GM12873 (cell line): ENCODE results near the gene RAD51B.

Source experiments
- TF ChIP-seq, protein P1 (sequence below): IDR thresholded peaks from 2 replicates; pipeline ENCODE4 v1.5.1; 2012; ENCODE audit warnings: low read depth, mild to moderate bottlenecking, moderate library complexity, low read length, control low read depth; ENCODE audit not compliant: insufficient read depth; ENCODE audit errors: missing control alignments

RAD51B gene

DNA sequence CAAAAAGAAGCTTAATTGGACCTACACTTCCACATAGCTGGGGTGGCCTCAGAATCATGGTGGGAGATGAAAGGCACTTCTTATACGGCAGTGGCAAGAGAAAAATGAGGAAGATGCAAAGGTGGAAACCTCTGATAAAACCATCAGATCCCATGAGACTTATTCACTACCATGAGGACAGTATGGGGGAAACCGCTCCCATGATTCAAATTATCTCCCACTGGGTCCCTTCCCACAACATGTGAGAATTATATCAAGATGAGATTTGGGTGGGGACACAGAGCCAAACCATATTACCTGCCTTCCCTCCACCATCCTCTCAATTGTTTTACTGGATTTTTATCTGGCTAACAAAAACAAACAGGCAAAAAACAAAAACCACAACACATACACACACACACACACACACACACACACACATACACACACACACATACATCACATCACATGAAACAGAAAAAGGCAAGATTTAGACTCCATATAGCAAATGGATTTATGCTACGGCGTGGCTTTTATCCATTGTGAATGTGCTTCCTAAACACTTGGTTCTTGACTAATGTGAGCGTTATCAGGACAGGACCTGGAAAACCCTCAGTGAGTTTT is 906.6 kb downstream of the RAD51B start:
- TF ChIP-seq, protein P1, sequence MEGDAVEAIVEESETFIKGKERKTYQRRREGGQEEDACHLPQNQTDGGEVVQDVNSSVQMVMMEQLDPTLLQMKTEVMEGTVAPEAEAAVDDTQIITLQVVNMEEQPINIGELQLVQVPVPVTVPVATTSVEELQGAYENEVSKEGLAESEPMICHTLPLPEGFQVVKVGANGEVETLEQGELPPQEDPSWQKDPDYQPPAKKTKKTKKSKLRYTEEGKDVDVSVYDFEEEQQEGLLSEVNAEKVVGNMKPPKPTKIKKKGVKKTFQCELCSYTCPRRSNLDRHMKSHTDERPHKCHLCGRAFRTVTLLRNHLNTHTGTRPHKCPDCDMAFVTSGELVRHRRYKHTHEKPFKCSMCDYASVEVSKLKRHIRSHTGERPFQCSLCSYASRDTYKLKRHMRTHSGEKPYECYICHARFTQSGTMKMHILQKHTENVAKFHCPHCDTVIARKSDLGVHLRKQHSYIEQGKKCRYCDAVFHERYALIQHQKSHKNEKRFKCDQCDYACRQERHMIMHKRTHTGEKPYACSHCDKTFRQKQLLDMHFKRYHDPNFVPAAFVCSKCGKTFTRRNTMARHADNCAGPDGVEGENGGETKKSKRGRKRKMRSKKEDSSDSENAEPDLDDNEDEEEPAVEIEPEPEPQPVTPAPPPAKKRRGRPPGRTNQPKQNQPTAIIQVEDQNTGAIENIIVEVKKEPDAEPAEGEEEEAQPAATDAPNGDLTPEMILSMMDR, result no peak

DNA sequence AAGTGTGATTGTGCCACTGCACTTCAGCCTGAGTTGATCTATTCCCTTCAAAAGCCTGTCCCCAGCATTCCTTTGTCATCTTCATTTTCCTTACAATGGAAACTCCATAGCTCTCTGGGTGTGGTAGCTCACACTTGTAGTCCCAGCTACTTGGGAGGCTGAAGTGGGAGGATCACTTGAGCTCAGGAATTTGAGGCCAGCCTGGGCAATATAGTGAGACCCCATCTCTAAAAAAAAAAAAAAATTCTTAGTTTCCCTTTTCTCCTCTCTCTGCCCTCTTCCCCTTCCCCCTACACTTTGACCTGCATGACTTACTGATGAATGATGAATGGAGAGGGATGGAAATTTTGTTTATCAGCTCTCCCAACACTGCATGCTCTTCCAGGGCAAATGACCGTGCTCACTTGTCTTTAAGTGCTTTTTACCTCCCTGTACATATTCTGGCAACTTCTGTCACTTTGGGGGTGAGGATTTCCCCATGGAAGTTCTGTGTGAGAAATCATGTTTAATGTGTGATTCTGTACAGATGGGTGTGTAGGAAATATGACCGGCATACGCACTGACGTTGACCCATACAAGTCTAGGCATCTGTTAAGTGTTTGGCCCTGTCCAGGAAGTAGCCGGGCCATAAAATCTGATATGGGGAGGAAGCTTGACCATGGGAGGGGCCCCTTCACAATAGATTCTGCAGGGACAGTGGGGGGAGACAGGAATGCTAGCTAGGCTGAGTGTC is 907.9 kb downstream of the RAD51B start:
- TF ChIP-seq, protein P1, result no peak

DNA sequence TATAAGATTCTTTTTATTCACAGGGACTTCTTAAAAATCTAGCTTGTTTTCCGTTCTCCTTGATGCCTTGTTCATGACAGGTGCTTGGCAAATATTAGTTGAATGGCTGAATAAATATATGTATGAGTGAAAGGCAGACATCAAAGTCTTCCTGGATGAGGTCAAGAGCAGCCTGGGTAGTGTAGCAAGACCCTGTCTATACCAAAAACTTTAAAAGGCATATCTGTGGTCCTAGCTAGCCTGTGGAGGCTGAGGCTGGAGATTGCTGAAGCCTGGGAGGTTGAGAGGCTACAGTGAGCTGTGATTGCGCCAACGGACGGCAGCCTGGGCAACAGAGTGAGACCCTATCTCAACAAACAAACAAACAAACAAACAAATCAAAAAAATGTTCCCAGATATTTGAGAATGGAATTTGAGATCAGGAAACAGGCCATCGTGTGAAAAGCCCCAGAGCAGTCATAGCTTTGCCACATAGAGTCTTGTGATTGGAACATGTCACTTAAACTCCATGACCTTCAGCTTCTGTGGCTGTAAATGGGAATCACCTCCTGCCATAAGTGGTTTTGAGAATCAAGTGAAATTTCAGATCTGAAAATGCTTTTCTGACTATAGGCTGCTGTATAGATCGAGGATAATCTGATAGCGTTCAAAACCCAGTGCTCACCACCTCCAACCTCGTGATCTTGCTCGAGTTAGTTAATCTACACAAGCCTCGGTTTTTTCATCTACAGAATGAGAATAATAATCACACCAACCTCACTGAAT is 908.9 kb downstream of the RAD51B start:
- TF ChIP-seq, protein P1, result no peak

DNA sequence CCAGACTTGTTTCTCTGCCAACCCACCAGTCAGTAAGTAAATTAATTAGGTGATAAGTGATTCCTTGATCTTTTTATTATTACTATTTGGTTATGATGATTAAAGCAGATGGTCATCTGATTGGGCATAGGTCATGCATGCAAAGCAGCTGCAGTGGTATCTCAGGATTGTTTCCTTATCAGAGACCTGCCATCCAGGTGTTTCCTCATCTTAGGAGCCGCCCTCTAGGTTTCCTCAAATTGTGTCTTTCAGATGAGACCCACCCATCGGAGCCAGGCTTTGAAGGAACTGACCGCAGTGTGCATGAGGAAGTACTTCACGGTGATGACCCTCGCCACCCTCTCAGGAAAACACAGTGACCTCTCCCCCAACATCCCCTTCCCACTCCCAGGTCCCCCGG is 910.0 kb downstream of the RAD51B start:
- TF ChIP-seq, protein P1, result no peak

DNA sequence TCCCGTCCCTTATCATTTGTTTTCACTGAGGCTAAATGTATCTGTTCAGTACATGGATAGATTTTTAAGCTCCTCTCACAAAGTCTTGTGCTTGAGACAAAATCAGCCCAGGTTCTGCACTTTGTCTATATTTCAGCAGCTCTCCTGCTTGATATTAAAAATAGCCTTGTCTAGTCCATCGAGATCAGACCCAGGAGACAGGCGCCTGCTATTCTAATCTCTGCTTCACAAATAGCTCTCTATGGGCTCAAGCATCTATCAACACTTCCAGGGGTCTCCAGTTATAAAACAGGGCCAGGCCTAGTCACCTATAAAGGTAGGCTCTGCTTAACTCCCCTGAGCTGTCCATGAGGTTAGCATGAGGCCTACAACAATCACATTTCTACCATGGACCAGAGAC is 910.8 kb downstream of the RAD51B start:
- TF ChIP-seq, protein P1, result no peak

DNA sequence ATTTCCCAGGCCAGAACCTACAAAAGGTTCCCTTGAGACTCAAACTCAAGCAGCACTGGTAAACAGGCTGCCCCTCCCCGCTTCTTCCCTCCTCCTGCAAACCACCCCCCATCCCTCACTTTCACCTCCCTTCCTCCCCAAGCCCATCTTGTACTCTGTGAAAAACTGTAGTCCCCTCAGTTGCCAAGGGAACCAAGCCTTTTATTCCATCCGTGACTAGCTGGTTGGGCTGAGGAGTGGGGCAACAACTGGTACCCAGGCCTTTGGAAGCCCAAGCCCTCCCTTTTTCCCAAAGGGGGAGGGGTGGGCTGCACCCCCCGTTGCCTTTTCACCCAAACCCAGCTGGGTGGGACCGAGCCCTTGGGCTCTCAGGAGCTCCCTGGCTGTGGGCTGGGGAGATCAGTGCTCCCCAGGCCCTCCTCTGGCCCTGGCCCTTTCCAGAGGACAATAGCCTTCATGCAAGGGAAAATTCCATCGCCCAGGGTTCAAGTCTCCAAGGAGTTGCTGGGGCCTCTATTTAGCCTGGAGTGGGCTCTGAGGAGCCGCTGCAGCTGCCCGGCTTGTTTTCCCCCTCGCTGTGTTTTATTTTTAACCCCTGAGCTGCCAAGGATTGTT is 911.3 kb downstream of the RAD51B start:
- TF ChIP-seq, protein P1, result no peak
